GM10248 (cell line): ENCODE results near the gene EN2.

Experiments used
- CTCF ChIA-PET: fragments of 300-600 bp; sonication (Branson Sonifier 250); formaldehyde crosslinking; extraction: SDS; loops from one replicate; lab custom pipeline; 2021; ENCODE audit warnings: antibody characterized with exemption; lab: Yijun Ruan, JAX
- POLR2A ChIA-PET: fragments of 350-650 bp; sonication (Branson Sonifier 250); formaldehyde crosslinking; extraction: SDS; loops from one replicate; lab custom pipeline; 2020; ENCODE audit warnings: antibody characterized with exemption; lab: Yijun Ruan, JAX
- DNase-seq: peaks from one replicate; pipeline ENCODE4 v3.0.0; 2012; ENCODE audit errors: extremely low spot score
- TF ChIP-seq, protein P1 (sequence below): IDR thresholded peaks from 2 replicates; pipeline ENCODE4 v1.5.1; 2012; ENCODE audit warnings: mild to moderate bottlenecking, low read depth; ENCODE audit errors: extremely low read depth, missing control alignments, control extremely low read depth

Gene EN2

DNA sequence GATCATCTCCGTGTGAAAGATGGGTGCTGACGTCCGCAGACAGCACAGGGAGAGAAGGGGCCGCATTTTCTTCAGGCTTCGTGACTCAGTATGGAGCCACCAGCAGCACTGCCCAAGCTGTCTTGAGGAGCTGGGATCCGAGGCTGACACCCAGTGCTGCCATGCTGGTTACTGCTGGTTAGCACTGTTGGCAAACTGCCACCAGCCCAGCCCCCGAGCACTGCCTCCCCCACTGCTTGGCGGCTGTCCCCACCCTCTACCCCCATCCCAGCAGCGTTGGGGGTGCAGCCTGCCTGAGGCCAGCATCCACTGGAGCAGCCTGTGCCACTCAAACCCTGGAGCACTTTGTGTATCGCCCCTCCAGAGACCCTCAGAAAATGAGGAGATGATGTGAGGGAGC, 35.8 kb upstream of the EN2 start:
- ChIA-PET CTCF (no interaction called here), POLR2A (no interaction called here)
- DNase-seq: no peak
- TF ChIP-seq, protein P1, sequence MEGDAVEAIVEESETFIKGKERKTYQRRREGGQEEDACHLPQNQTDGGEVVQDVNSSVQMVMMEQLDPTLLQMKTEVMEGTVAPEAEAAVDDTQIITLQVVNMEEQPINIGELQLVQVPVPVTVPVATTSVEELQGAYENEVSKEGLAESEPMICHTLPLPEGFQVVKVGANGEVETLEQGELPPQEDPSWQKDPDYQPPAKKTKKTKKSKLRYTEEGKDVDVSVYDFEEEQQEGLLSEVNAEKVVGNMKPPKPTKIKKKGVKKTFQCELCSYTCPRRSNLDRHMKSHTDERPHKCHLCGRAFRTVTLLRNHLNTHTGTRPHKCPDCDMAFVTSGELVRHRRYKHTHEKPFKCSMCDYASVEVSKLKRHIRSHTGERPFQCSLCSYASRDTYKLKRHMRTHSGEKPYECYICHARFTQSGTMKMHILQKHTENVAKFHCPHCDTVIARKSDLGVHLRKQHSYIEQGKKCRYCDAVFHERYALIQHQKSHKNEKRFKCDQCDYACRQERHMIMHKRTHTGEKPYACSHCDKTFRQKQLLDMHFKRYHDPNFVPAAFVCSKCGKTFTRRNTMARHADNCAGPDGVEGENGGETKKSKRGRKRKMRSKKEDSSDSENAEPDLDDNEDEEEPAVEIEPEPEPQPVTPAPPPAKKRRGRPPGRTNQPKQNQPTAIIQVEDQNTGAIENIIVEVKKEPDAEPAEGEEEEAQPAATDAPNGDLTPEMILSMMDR: no peak

DNA sequence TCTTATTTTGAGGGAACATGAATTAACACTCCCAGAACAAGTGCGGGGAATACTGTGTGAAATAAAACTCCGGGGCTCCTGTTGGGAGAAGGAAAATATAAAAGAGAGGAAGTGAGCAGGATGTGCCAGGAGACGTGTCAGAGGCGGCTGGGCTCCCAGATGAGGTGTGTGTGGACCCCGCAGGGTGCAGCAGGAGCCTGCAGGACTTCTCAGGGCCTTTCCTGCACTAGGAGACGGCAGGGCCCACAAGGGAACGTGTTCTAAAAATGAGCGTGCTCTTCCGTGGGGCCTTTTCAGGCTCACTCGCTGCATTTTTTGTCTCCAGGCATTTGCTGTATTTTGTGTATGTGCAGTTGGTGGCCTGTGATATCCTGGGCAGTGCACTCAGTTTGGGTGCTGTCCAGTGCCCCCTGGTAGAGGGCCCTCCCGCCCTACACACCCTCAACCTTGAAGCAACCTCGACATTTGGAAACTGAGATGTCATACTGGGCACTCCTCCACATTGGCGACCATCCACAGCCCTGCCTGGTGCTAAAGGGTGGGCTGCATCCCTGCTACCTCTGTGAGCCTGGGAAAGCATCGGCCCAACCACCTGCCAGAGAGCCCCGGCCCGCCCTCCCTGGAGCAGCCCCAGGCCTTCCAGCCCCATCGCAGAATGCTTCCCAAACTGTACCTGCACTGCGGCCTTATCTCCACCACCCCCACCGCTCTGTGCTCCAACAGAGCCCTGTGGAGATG, 35.2 kb upstream of the EN2 start:
- DNase-seq: no peak
- ChIA-PET CTCF (no interaction called here), POLR2A (no interaction called here)
- TF ChIP-seq, protein P1: no peak

DNA sequence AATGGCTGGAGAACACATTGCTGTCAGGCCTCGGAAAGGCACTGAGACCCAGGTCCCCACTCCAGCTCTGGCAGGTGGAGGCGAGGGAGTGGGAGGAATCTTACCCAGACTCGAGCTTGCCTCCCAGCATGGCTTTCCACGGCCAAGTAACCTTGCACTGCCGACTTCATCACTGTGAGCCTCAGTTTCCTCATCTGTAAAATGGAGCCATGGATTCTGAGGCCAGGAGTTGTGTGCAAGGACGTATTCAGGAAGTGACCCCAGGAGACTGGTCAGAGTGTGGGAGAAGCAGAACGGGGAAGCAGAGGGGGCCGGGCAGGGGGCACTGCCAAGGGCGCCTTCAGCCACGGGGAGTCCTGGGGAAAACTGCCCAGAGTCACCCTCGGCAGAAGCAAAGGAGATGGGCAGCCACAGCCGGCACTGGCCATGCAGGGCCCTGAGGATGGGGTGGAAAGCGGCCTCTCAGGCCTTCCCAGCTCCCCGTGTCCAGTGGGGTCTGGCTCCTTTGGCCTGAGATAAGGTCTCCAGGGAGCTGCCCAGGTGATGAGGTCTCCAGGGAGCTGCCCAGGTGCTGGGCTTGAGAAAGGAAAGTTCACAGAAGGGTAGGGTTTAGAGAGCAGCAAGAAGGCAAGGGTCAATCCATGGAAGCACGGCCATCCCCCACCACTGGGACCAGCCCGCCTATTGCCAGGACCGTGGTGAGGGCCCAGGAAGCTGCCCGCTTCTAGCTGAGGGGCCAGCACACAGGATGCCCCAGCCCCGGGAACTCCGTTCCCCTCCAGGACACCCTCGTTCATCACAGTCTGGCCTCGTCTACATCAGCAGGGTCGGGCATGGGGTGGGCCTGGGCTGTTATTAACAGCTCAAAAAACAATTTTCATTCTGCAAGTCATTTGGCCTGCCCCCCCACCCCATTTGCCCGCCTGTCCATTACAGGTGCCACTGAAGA, 34.3 kb upstream of the EN2 start:
- no peak for DNase-seq
- TF ChIP-seq, protein P1: no peak
- ChIA-PET CTCF (no interaction called here), POLR2A (no interaction called here)

DNA sequence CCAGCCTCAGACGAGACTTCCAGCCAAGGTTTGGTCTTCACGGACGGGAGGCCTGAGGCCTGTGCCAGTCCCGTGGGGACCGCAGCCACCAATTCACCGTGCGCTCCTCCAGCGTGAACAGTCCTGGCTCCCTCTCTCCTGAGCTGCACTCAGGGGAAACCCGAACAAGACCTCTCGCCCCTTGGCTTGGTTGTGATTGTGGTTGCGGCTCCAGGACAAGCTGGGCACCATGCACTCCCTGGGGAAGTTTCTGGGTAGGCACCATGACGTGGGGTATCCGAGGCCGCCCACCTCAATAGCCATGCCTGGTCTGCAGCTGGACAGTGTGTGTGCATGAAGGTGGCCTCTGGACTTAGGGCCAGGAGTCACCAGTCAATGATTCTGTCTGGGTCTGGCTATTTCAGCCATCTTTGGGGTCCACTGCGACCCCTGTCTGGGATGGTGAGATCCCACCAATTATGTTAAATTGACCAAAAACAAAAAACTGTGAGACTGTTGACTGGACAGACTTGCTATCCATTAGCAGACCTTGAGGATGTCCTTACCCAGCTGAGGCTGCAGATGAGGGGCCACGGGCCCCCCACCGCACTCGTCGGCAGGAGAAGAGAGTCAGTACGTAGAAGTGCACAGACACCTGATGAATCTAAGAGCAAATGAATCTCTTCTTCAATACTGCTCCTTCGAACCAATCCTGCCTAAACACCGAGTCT, 33.5 kb upstream of the EN2 start:
- TF ChIP-seq, protein P1: no peak
- CTCF ChIA-PET: interaction anchor here (1.3 to 1.5 kb wide), 2 partner anchors 11 kb away, joined by 4 to 5 read pairs; no protein-coding TSS in a partner anchor
- no peak for DNase-seq
- POLR2A ChIA-PET: no interaction called here

DNA sequence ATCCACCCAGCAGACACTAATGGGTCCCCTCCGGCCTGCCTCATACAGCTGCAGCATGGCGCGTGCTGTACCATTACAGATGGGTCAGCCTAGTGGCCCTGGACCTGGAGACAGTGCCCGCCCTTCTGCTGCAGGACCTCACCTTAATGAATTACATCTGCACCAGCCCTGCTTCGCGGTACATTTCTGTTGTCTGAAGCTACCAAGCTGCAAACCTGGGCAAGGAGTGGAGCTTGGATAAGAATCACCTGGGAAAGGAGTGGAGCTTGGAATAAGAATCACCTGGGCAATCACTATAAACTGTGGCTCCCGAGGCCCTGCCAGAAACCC, 33.0 kb upstream of the EN2 start:
- ChIA-PET POLR2A (no interaction called here), CTCF (interaction anchor here (1.0 to 1.5 kb wide), 4 partner anchors 10 to 174 kb away, joined by 3 to 5 read pairs (median 4); no protein-coding TSS in a partner anchor)
- TF ChIP-seq, protein P1: no peak
- DNase-seq: no peak

DNA sequence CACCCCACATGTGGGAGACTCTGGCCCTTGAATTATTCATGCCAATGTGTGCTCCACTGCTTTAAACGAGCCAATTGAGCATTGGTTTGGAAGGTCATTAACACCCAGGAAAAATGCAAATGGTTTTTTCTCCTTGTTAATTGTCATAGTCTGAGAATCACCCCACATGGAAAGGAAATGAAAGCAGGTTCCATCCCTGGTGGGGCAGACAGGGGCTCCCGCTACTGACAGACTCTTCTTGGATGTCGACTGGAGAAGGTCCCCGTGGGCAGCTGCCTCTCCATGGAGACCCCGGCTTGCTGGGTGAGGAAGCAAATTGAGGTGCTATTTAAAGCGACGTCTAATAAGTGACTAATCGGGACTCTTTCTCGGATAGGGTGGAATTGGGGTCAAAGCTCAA, 32.0 kb upstream of the EN2 start:
- ChIA-PET POLR2A (no interaction called here), CTCF (interaction anchor here (1.0 to 1.6 kb wide), 5 partner anchors 9 to 173 kb away, joined by 3 to 5 read pairs (median 3); partner anchors contain the start of gene CNPY1)
- TF ChIP-seq, protein P1: no peak
- no peak for DNase-seq
